Measurements from ENCODE around the gene PRXL2A. TPM values are rescaled to one million over a fixed set of nuclear protein-coding genes. Genes with fewer than 3 reads are reported as not detected.

Gene PRXL2A
- total and polyA plus RNA-seq, 2 experiments from 2014 or later: 31.8 to 51.7 TPM

DNA sequence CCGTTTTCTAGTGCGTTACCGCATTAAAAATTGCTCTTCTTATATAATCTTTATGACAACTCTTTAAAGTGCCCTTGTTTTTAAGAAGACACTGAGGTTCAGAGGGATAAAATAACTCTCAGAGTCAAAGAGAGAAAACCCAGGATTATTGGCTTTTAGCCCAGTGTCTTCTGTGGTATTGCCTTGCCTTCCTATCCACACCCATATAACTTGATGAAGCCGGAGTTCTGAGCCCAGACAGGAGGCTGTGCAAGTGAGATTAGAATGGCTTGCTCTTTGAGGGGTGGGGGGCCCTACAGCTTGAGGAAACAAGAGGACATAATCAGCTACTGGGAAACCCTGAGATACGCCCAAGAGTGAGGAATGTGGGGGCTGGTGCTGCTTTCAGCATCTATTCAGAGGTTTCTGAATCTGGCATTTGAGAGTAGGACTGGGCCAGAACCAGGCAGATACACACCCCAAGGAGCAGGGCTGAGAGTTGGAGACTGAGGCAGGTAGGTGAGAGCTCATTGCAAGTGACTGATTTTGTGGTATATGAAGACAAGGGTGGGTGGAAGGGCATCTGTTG lies 2.3 kb downstream of the PRXL2A start:
- Histone ChIP-seq H3K36me3 (ENCODE audit: insufficient read depth) (no peaks in the 10 kb centered on the region), H3K79me2 (replicated peaks; ENCODE audit: insufficient read depth) (peaks cover 14% of the 10 kb centered on the region), H3K27me3 (ENCODE audit: insufficient read depth) (peaks cover 33% of the 10 kb centered on the region), H3K4me2 (no peak overlapping the region), H3K4me3 (no peak overlapping the region), H3K4me1 (ENCODE audit: insufficient read depth) (peaks cover 26% of the 10 kb centered on the region; the same call in 1 of the 2 replicates), H3K9me2 (ENCODE audit: insufficient read depth) (no peaks in the 10 kb centered on the region), H3K27ac (ENCODE audit: low read depth) (no peak overlapping the region), H3F3A (replicated peaks; ENCODE audit: low read depth) (0 out of 2 replicates have a peak, but pooled peaks cover 5% of the 10 kb centered on the region), H2AFZ (no peak overlapping the region), H4K20me1 (replicated peaks; ENCODE audit: insufficient read depth) (peaks cover 18% of the 10 kb centered on the region)
- Mint-ChIP-seq H3K4me1 (peaks cover 49% of the 10 kb centered on the region), H3K27ac (no peak overlapping the region), H3K36me3 (ENCODE audit: low read depth) (peaks cover 4% of the 10 kb centered on the region; the same call in 1 of the 3 replicates), H3K27me3 (ENCODE audit: insufficient read depth, low read depth, poor library complexity) (peaks cover 14% of the 10 kb centered on the region), H3K4me3 (no peak overlapping the region), H3K9me3 (no peaks in the 10 kb centered on the region)
- TF ChIP-seq POLR2AphosphoS5 (IDR thresholded peaks at IDR 0.05; ENCODE audit: low read depth) (no peak), ZNF331 (CRISPR knock-in tag; IDR thresholded peaks at IDR 0.05; ENCODE audit: low read depth) (no peak), JUNB (IDR thresholded peaks at IDR 0.05; ENCODE audit: unreplicated experiment) (no peak), STAT1 (IDR thresholded peaks at IDR 0.05; ENCODE audit: unreplicated experiment) (no peak), CREB1 (CRISPR knock-in tag; IDR thresholded peaks at IDR 0.05; ENCODE audit: low read depth) (no peak), NANOG (IDR thresholded peaks at IDR 0.05; ENCODE audit: borderline replicate concordance) (no peak)
- TF ChIP-seq, protein P1, sequence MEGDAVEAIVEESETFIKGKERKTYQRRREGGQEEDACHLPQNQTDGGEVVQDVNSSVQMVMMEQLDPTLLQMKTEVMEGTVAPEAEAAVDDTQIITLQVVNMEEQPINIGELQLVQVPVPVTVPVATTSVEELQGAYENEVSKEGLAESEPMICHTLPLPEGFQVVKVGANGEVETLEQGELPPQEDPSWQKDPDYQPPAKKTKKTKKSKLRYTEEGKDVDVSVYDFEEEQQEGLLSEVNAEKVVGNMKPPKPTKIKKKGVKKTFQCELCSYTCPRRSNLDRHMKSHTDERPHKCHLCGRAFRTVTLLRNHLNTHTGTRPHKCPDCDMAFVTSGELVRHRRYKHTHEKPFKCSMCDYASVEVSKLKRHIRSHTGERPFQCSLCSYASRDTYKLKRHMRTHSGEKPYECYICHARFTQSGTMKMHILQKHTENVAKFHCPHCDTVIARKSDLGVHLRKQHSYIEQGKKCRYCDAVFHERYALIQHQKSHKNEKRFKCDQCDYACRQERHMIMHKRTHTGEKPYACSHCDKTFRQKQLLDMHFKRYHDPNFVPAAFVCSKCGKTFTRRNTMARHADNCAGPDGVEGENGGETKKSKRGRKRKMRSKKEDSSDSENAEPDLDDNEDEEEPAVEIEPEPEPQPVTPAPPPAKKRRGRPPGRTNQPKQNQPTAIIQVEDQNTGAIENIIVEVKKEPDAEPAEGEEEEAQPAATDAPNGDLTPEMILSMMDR (conservative IDR thresholded peaks at IDR 0.05; ENCODE audit: low read depth in 2 of 2): no peak
- ATAC-seq: no peak
- no peak for DNase-seq (ENCODE audit: low spot score)

DNA sequence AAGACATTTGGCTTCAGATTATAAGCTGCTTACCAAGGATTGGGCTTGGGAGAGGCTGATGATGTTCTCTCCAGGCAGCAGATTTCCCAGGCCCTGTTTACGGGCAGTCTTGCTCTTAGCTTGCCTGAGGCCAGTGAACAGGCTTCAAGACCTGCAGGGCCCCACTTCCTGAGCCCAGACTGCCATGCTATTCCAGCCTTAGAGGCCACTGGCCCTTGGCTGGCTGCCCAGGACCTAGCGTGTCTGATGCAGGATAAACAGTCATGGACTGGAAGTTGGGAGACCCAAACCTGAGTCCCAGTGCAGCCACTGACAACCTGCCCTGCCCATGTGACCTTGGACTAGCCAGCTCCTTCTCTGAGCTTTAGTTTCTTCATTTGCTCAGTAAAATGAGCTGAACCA lies 2.9 kb downstream of the PRXL2A start:
- no peak for ATAC-seq
- Mint-ChIP-seq H3K4me1 (peaks cover 50% of the 10 kb centered on the region), H3K36me3 (ENCODE audit: low read depth) (peaks cover 4% of the 10 kb centered on the region; the same call in 1 of the 3 replicates), H3K4me3 (no peak overlapping the region), H3K27ac (no peak overlapping the region), H3K27me3 (ENCODE audit: insufficient read depth, low read depth, poor library complexity) (peaks cover 16% of the 10 kb centered on the region), H3K9me3 (no peaks in the 10 kb centered on the region)
- Histone ChIP-seq H3K4me3 (no peak overlapping the region), H3K36me3 (ENCODE audit: insufficient read depth) (no peaks in the 10 kb centered on the region), H2AFZ (no peak overlapping the region), H4K20me1 (replicated peaks; ENCODE audit: insufficient read depth) (peaks cover 24% of the 10 kb centered on the region), H3K27me3 (ENCODE audit: insufficient read depth) (peaks cover 39% of the 10 kb centered on the region), H3K9me2 (ENCODE audit: insufficient read depth) (no peaks in the 10 kb centered on the region), H3K4me1 (ENCODE audit: insufficient read depth) (peaks cover 30% of the 10 kb centered on the region), H3K79me2 (replicated peaks; ENCODE audit: insufficient read depth) (peaks cover 20% of the 10 kb centered on the region), H3K4me2 (no peak overlapping the region), H3K27ac (ENCODE audit: low read depth) (no peak overlapping the region), H3F3A (replicated peaks; ENCODE audit: low read depth) (0 out of 2 replicates have a peak, but pooled peaks cover 5% of the 10 kb centered on the region)
- no peak for DNase-seq (ENCODE audit: low spot score)
- TF ChIP-seq, protein P2, sequence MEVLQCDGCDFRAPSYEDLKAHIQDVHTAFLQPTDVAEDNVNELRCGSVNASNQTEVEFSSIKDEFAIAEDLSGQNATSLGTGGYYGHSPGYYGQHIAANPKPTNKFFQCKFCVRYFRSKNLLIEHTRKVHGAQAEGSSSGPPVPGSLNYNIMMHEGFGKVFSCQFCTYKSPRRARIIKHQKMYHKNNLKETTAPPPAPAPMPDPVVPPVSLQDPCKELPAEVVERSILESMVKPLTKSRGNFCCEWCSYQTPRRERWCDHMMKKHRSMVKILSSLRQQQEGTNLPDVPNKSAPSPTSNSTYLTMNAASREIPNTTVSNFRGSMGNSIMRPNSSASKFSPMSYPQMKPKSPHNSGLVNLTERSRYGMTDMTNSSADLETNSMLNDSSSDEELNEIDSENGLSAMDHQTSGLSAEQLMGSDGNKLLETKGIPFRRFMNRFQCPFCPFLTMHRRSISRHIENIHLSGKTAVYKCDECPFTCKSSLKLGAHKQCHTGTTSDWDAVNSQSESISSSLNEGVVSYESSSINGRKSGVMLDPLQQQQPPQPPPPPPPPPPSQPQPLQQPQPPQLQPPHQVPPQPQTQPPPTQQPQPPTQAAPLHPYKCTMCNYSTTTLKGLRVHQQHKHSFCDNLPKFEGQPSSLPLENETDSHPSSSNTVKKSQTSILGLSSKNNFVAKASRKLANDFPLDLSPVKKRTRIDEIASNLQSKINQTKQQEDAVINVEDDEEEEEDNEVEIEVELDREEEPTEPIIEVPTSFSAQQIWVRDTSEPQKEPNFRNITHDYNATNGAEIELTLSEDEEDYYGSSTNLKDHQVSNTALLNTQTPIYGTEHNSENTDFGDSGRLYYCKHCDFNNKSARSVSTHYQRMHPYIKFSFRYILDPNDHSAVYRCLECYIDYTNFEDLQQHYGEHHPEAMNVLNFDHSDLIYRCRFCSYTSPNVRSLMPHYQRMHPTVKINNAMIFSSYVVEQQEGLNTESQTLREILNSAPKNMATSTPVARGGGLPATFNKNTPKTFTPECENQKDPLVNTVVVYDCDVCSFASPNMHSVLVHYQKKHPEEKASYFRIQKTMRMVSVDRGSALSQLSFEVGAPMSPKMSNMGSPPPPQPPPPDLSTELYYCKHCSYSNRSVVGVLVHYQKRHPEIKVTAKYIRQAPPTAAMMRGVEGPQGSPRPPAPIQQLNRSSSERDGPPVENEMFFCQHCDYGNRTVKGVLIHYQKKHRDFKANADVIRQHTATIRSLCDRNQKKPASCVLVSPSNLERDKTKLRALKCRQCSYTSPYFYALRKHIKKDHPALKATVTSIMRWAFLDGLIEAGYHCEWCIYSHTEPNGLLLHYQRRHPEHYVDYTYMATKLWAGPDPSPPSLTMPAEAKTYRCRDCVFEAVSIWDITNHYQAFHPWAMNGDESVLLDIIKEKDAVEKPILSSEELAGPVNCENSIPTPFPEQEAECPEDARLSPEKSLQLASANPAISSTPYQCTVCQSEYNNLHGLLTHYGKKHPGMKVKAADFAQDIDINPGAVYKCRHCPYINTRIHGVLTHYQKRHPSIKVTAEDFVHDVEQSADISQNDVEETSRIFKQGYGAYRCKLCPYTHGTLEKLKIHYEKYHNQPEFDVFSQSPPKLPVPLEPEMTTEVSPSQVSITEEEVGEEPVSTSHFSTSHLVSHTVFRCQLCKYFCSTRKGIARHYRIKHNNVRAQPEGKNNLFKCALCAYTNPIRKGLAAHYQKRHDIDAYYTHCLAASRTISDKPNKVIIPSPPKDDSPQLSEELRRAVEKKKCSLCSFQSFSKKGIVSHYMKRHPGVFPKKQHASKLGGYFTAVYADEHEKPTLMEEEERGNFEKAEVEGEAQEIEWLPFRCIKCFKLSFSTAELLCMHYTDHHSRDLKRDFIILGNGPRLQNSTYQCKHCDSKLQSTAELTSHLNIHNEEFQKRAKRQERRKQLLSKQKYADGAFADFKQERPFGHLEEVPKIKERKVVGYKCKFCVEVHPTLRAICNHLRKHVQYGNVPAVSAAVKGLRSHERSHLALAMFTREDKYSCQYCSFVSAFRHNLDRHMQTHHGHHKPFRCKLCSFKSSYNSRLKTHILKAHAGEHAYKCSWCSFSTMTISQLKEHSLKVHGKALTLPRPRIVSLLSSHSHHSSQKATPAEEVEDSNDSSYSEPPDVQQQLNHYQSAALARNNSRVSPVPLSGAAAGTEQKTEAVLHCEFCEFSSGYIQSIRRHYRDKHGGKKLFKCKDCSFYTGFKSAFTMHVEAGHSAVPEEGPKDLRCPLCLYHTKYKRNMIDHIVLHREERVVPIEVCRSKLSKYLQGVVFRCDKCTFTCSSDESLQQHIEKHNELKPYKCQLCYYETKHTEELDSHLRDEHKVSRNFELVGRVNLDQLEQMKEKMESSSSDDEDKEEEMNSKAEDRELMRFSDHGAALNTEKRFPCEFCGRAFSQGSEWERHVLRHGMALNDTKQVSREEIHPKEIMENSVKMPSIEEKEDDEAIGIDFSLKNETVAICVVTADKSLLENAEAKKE (CRISPR knock-in tag; IDR thresholded peaks at IDR 0.05): no peak
- TF ChIP-seq JUNB (IDR thresholded peaks at IDR 0.05; ENCODE audit: unreplicated experiment) (no peak), EZH2 (IDR thresholded peaks at IDR 0.05; ENCODE audit: low read depth, unreplicated experiment) (no peak), EZH2phosphoT487 (IDR thresholded peaks at IDR 0.05; ENCODE audit: unreplicated experiment) (no peak)
- TF ChIP-seq, protein P3, sequence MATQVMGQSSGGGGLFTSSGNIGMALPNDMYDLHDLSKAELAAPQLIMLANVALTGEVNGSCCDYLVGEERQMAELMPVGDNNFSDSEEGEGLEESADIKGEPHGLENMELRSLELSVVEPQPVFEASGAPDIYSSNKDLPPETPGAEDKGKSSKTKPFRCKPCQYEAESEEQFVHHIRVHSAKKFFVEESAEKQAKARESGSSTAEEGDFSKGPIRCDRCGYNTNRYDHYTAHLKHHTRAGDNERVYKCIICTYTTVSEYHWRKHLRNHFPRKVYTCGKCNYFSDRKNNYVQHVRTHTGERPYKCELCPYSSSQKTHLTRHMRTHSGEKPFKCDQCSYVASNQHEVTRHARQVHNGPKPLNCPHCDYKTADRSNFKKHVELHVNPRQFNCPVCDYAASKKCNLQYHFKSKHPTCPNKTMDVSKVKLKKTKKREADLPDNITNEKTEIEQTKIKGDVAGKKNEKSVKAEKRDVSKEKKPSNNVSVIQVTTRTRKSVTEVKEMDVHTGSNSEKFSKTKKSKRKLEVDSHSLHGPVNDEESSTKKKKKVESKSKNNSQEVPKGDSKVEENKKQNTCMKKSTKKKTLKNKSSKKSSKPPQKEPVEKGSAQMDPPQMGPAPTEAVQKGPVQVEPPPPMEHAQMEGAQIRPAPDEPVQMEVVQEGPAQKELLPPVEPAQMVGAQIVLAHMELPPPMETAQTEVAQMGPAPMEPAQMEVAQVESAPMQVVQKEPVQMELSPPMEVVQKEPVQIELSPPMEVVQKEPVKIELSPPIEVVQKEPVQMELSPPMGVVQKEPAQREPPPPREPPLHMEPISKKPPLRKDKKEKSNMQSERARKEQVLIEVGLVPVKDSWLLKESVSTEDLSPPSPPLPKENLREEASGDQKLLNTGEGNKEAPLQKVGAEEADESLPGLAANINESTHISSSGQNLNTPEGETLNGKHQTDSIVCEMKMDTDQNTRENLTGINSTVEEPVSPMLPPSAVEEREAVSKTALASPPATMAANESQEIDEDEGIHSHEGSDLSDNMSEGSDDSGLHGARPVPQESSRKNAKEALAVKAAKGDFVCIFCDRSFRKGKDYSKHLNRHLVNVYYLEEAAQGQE (IDR thresholded peaks at IDR 0.05; ENCODE audit: unreplicated experiment): no peak

Measured in GM23338 (cell line).